Measurements from ENCODE around the gene MAP3K3. TPM values are rescaled to one million over a fixed set of nuclear protein-coding genes. Genes with fewer than 3 reads are reported as not detected.

Gene MAP3K3
- total and polyA plus RNA-seq, 12 donors = 21.1 to 79.3 (median 47.1) TPM

DNA sequence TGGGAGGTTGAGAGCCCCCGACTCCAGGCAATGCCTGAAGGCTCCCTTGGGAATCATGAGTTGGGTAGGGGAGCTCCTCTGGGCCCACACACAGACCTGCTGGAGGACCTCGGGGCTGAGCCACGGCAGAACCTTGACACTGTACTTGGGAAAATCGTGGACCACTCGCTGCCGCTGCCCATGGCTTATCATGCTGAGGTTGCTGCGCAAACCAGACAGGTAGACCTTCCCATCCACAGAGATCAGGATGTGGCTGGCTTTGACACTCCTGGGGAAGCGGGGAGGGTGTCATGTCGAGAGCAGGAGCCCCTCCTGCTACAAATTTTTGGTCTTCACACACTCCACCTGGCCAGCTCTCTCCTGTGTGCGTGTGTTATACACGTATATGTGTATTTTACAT lies 84.9 kb downstream of the MAP3K3 start:
- Histone ChIP-seq H3K9me3 (no peaks in the 10 kb centered on the region), H3K27ac (peak overlapping the region in 1 of 10 donors; percentile 58), H3K4me1 (peaks cover 0 to 31% (median 0%) of the 10 kb centered on the region in 9 donors), H3K4me3 (no peak overlapping the region), H3K36me3 (peaks cover 0 to 98% (median 43%) of the 10 kb centered on the region in 9 donors), H3K27me3 (no peaks in the 10 kb centered on the region)
- ATAC-seq (no peak), DNase-seq (no peak)
- TF ChIP-seq, protein P1, sequence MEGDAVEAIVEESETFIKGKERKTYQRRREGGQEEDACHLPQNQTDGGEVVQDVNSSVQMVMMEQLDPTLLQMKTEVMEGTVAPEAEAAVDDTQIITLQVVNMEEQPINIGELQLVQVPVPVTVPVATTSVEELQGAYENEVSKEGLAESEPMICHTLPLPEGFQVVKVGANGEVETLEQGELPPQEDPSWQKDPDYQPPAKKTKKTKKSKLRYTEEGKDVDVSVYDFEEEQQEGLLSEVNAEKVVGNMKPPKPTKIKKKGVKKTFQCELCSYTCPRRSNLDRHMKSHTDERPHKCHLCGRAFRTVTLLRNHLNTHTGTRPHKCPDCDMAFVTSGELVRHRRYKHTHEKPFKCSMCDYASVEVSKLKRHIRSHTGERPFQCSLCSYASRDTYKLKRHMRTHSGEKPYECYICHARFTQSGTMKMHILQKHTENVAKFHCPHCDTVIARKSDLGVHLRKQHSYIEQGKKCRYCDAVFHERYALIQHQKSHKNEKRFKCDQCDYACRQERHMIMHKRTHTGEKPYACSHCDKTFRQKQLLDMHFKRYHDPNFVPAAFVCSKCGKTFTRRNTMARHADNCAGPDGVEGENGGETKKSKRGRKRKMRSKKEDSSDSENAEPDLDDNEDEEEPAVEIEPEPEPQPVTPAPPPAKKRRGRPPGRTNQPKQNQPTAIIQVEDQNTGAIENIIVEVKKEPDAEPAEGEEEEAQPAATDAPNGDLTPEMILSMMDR (IDR thresholded peaks at IDR 0.05) = no peak
- intact Hi-C loops (cut with DNase I) = no loop called here
- WGBS, 2 donors = 90 to 93% methylated on average over 11 of the region's 11 CpGs

DNA sequence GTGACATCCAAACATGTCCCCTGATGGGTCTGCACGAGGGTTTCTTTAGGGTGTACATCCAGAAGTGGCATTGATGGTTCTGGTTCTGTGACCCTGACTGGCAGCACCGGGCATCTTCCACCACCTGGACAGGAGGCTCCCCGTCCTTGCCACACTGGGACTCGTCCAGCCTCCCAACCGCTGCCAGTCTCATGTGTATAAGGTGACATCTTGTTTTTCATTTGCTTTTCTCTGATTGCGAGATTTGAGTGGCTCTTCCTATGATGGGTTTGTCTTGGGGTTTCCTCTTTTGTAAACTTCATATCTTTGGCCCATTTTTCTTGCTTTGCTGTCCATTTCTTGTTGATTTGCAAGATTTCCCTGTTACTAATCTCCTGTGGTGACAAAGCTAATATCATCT lies 86.9 kb downstream of the MAP3K3 start:
- TF ChIP-seq, protein P1 (IDR thresholded peaks at IDR 0.05) = no peak
- H3K36me3 ChIP-seq = peaks cover 0 to 100% (median 59%) of the 10 kb centered on the region in 9 donors
- DNase-seq (no peak), ATAC-seq (no peak)
- WGBS, 2 donors = 93 to 94% methylated on average over 6 of the region's 6 CpGs
- no peak overlapping the region for H3K4me3 ChIP-seq
- no peak overlapping the region for H3K27ac ChIP-seq
- H3K4me1 ChIP-seq = peaks cover 0 to 17% (median 0%) of the 10 kb centered on the region in 9 donors
- no peaks in the 10 kb centered on the region for H3K9me3 ChIP-seq
- intact Hi-C loops (cut with DNase I) = no loop called here
- H3K27me3 ChIP-seq = no peaks in the 10 kb centered on the region

DNA sequence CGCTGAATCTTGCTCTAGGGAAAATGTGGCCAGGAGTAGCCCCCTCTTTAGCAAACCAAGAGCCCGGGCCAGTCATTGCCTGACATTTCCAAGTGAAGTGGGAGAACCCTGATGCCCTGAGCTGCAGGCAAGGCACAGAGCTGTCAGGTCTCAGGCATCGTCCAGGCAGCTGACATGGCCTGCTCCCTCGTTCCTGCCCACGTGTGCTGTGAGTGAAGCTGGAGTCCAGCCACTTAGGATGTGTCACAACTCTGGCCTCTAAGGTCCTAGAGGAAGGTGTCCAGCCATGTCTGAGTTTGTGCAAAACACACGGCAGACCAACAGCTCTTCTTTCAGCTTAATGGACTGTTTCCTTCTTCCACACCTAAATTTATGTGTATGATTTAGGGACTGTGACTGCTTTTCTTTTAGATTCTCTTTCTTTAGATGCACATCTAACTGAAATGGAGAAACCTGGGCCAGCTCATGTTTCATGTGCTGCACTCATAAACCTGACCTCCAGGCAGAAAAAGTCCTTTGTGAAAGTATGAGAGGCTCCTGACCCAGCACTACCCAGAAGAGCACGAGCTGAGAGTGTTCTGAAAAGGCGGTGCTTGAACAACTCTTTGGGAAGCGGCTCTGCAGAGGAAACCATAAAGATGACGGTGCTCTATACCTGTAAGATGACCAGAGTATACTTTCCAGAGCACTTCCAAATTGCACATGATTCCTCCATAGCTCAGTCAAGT lies 92.5 kb downstream of the MAP3K3 start:
- Histone ChIP-seq H3K4me1 (peaks cover 0 to 7% (median 0%) of the 10 kb centered on the region in 9 donors), H3K4me3 (no peak overlapping the region), H3K27ac (no peak overlapping the region), H3K36me3 (peaks cover 0 to 73% (median 30%) of the 10 kb centered on the region in 9 donors), H3K9me3 (no peaks in the 10 kb centered on the region), H3K27me3 (no peaks in the 10 kb centered on the region)
- TF ChIP-seq, protein P1 (IDR thresholded peaks at IDR 0.05) = no peak
- ATAC-seq = peak; percentile 55 to 96 (median 85)
- WGBS, 2 donors = 74 to 75% methylated on average over 10 of the region's 10 CpGs
- intact Hi-C loops (cut with DNase I) = no loop called here
- no peak for DNase-seq

DNA sequence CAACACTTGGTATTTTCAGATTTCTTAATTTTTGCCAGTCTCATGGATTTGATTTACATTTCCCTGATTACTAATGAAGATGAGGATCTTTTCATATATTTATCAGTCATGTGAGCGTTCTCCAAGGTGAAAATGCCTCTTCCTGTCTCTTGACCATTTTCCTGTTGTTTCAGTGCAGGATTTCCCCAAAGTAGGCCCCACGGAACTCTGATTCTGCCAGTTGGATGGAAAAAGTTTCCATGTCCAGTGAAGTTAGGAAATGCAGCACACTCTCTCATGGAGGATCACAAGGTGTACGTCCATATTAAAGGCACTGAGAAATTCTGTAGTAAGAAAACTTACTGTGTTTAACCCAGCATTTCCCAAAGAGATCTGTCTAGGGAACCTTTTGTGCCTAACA lies 94.2 kb downstream of the MAP3K3 start:
- WGBS, 2 donors = 74 to 76% methylated on average over 3 of the region's 3 CpGs
- intact Hi-C loops (cut with DNase I) = no loop called here
- DNase-seq (no peak), ATAC-seq (no peak)
- TF ChIP-seq, protein P1 (IDR thresholded peaks at IDR 0.05) = no peak
- H3K9me3 ChIP-seq = no peaks in the 10 kb centered on the region
- H3K4me1 ChIP-seq = peaks cover 0 to 7% (median 0%) of the 10 kb centered on the region in 9 donors
- H3K27ac ChIP-seq = no peak overlapping the region
- H3K4me3 ChIP-seq = no peak overlapping the region
- H3K36me3 ChIP-seq = peaks cover 0 to 56% (median 18%) of the 10 kb centered on the region in 9 donors
- no peaks in the 10 kb centered on the region for H3K27me3 ChIP-seq

Data from heart right ventricle (tissue), 16 donors.